Lung (tissue), 12 donors: ENCODE results near the gene INIP. TPM values are rescaled to one million over a fixed set of nuclear protein-coding genes. Genes with fewer than 3 reads are reported as not detected.
A peak's percentile ranks its signal among the peaks of the same experiment; 100 is the strongest.

Source experiments
- ATAC-seq: fragments of 200-7000 bp; cut with Tn5 transposase; one replicate; pipeline ENCODE4 v1.9.1; 2020; ENCODE audit warnings: moderate number of reproducible peaks; ENCODE audit not compliant: insufficient read depth, low FRiP score
- DNase-seq, 3 donors: peaks; one replicate each; pipeline ENCODE4 v3.0.0-alpha.2; 2013 to 2017
- H3K27ac ChIP-seq, 2 donors: one replicate each; pipeline ENCODE4 v1.5.1; 2013; ENCODE audit warnings: mild to moderate bottlenecking in 2 of 2, moderate library complexity in 2 of 2, control low read depth in 1 of 2, inconsistent platforms in 1 of 2, low read depth in 1 of 2, low read length in 1 of 2
- H3K27me3 ChIP-seq, 3 donors: one replicate each; pipeline ENCODE4 v1.5.1; 2013; ENCODE audit warnings: low read length in 2 of 3; ENCODE audit not compliant: control insufficient read depth in 3 of 3, insufficient read depth in 3 of 3
- H3K36me3 ChIP-seq, 4 donors: one replicate each; pipeline ENCODE4 v1.5.1; 2013; ENCODE audit warnings: low read length in 4 of 4, mild to moderate bottlenecking in 1 of 4, moderate library complexity in 1 of 4; ENCODE audit not compliant: control insufficient read depth in 4 of 4, insufficient read depth in 4 of 4
- H3K4me1 ChIP-seq, 5 donors: one replicate each; pipeline ENCODE4 v1.5.1; 2013; ENCODE audit warnings: low read length in 5 of 5, mild to moderate bottlenecking in 2 of 5, moderate library complexity in 1 of 5; ENCODE audit not compliant: control insufficient read depth in 5 of 5, insufficient read depth in 5 of 5
- H3K4me3 ChIP-seq: one replicate; pipeline ENCODE4 v1.5.1; 2013; ENCODE audit warnings: mild to moderate bottlenecking, control low read depth, moderate library complexity
- H3K9ac ChIP-seq, 2 donors: one replicate each; pipeline ENCODE4 v1.5.1; 2013; ENCODE audit warnings: low read length in 2 of 2, control low read depth in 1 of 2; ENCODE audit not compliant: insufficient read depth in 1 of 2
- H3K9me3 ChIP-seq, 4 donors: one replicate each; pipeline ENCODE4 v1.5.1; 2013; ENCODE audit warnings: low read length in 3 of 4, mild to moderate bottlenecking in 1 of 4, moderate library complexity in 1 of 4; ENCODE audit not compliant: control insufficient read depth in 4 of 4, insufficient read depth in 3 of 4
- WGBS, 2 donors: extraction: QIAGEN DNeasy Blood & Tissue Kit; methylation state at CpG; one replicate each; pipeline ENCODE4 v1.1.7; 2013; 5-methylcytosine and 5-hydroxymethylcytosine counted together
- polyA plus RNA-seq, 2 donors: library from polyadenylated mRNA; stranded (reverse); fragments of 200-250 nt; gene quantifications; one replicate each; pipeline ENCODE4 v1.2.1, GENCODE V29; 2013
- total RNA-seq, 2 donors: library from RNA; depleted of rRNA in 1 of 2; stranded (reverse); fragments of >200 nt in 1 of 2; gene quantifications; one replicate each; pipeline ENCODE4 v1.2.1, GENCODE V29; 2014 to 2021
- TF ChIP-seq, protein P1 (sequence below): IDR thresholded peaks from 2 replicates; pipeline ENCODE4 v1.5.1; 2012; ENCODE audit warnings: mild to moderate bottlenecking; ENCODE audit errors: control extremely low read depth, extremely low read depth
- donor health status: control.
- donor health status: control.
- donor health status: Bipolar disorder and iron deficiency.
- donor health status: healthy.
- donor health status: DM: yes; HTN: yes; CAD: no.

The INIP gene
- total and polyA plus RNA-seq, 4 donors = 9.1 to 25.8 (median 16.7) TPM

DNA sequence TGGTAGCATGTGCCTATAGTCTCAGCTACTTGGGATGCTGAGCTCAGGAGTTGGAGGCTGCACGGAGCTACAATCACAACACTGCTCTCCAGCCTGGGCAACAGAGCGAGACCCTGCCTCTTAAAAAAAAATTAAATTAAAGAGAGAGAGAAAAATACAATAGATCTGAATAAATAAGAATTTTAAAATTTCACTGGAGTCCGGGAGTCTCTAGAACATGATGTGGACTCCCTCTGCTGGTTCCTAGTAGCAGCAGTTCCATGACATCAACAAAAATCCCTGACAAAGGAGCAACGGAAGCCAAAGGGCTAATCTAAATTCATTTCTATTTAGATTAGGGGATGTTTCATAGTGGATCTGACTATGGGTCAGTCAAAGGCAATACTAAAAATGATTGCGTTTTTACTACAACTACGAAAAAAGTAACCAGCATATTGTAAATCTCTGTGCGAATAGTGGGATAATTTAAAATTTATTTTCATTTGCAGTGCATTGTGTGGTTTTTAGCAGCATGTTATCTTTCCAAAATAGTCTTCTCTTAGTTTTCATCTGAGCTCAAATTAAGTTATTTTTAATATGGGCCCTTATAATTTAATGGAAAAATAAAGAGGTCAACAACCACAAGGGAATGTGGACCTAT, 6.7 kb downstream of the INIP start:
- ATAC-seq (no peak), DNase-seq (peak; percentile 27 to 76 (median 74))
- no peak overlapping the region for H3K27ac ChIP-seq
- no peaks in the 10 kb centered on the region for H3K27me3 ChIP-seq
- no peaks in the 10 kb centered on the region for H3K9me3 ChIP-seq
- H3K4me3 ChIP-seq = no peak overlapping the region
- H3K36me3 ChIP-seq = peaks cover 0 to 13% (median 7%) of the 10 kb centered on the region in 4 donors
- TF ChIP-seq, protein P1, sequence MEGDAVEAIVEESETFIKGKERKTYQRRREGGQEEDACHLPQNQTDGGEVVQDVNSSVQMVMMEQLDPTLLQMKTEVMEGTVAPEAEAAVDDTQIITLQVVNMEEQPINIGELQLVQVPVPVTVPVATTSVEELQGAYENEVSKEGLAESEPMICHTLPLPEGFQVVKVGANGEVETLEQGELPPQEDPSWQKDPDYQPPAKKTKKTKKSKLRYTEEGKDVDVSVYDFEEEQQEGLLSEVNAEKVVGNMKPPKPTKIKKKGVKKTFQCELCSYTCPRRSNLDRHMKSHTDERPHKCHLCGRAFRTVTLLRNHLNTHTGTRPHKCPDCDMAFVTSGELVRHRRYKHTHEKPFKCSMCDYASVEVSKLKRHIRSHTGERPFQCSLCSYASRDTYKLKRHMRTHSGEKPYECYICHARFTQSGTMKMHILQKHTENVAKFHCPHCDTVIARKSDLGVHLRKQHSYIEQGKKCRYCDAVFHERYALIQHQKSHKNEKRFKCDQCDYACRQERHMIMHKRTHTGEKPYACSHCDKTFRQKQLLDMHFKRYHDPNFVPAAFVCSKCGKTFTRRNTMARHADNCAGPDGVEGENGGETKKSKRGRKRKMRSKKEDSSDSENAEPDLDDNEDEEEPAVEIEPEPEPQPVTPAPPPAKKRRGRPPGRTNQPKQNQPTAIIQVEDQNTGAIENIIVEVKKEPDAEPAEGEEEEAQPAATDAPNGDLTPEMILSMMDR = peak; percentile 12
- H3K9ac ChIP-seq = no peak overlapping the region
- 79 to 85% methylated on average over 7 of the region's 7 CpGs for WGBS, 2 donors
- no peaks in the 10 kb centered on the region for H3K4me1 ChIP-seq

DNA sequence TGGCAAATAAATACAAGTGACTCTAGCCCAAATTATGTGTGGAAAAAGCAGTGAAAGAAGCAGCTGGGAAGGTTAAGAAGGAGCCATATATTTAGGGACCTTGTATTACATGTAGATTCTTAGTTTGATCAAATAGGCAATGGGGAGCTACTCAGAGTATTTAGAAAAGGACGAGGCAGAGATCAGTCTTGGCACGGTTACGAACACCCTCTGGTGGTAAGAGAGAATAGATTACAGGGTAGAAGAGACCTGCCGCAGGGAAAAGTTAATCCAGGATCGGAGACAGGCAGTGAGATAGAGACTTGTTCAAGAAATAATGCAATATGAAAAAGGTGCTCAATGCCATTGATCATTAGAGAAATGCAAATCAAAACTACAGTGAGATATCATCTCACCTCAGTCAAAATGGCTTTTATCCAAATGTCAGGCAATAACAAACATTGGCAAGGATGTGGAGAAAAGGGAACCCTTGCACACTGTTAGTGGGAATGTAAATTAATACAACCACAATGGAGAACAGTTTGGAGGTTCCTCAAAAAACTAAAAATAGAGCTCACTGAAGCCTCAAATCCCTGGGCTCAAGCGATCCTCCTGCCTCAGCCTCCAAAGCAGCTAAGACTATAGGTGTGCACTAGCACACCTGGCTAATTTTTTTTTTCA, 12.0 kb downstream of the INIP start:
- 47 to 68% methylated on average over 6 of the region's 6 CpGs for WGBS, 2 donors
- TF ChIP-seq, protein P1 = no peak
- Histone ChIP-seq H3K27me3 (no peaks in the 10 kb centered on the region), H3K4me3 (no peak overlapping the region), H3K9ac (peak overlapping the region in 1 of 2 donors; percentile 19), H3K9me3 (no peaks in the 10 kb centered on the region), H3K36me3 (peaks cover 0 to 3% (median 0%) of the 10 kb centered on the region in 4 donors), H3K4me1 (peaks cover 0 to 3% (median 0%) of the 10 kb centered on the region in 5 donors), H3K27ac (no peak overlapping the region)
- peak; percentile 63 to 87 (median 82) for DNase-seq
- ATAC-seq = no peak

DNA sequence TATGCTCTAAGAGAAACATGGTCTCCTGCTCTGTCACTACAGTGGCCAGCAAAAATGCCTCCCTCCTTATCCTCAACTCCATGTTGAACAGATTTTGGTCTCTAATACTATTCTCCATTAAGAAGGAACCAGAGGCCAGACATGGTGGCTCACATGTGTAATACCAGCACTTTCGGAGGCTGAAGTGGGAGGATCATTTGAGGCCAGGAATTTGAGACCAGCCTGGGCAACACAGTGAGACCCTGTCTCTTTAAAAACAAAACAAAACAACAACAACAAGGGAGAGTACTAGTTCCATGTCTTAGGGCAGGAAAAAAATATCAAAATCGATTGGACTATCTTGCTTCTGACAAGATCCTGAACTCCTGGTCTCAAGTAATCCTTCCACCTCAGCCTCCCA, 14.6 kb downstream of the INIP start:
- Histone ChIP-seq H3K27ac (no peak overlapping the region), H3K4me3 (no peak overlapping the region), H3K4me1 (peaks cover 0 to 3% (median 0%) of the 10 kb centered on the region in 5 donors), H3K9me3 (no peaks in the 10 kb centered on the region), H3K27me3 (no peaks in the 10 kb centered on the region), H3K9ac (no peak overlapping the region), H3K36me3 (peaks cover 0 to 4% (median 0%) of the 10 kb centered on the region in 4 donors)
- no peak for DNase-seq
- TF ChIP-seq, protein P1 = no peak
- no peak for ATAC-seq
- 92 to 97% methylated on average over 2 of the region's 2 CpGs for WGBS, 2 donors
